ENCODE data around the gene CCDC60. TPM values are rescaled to one million over a fixed set of nuclear protein-coding genes. Genes with fewer than 3 reads are reported as not detected.
A peak's percentile ranks its signal among the peaks of the same experiment; 100 is the strongest.

Gene CCDC60
- total and polyA plus RNA-seq, 2 donors from 2014 or later, result not detected

DNA sequence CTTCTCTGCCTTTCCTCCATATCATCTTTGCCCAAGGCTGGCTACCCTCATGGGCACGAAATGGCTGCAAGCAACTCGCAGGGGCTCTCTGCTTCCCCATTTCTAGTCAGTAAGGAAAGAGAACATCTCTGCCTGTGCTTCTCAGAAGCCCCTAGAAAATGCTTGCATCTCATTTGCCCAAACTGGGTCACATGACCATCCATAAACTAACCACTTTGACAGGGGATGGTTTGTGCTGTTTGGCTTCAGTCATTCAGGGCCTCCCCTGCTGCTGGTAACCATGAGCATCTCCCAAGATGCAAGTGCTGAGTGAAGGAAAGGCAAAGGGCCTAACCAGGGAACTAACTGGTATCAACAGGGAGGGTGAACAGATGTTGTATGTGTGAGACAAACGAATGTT is 91.1 kb downstream of the CCDC60 start:
- no peak overlapping the region for H3K9ac ChIP-seq (ENCODE audit: low read length in 3 of 3)
- intact Hi-C loops (cut with DNase I), result no loop called here
- no peaks in the 10 kb centered on the region for H3K36me3 ChIP-seq (ENCODE audit: control insufficient read depth in 2 of 3, insufficient read depth in 3 of 3, low read length in 3 of 3)
- H3K4me3 ChIP-seq (ENCODE audit: low read length in 3 of 3), result no peak overlapping the region
- H3K9me3 ChIP-seq (ENCODE audit: control insufficient read depth in 2 of 3, insufficient read depth in 1 of 3, low read length in 3 of 3), result no peaks in the 10 kb centered on the region
- TF ChIP-seq, protein P1, sequence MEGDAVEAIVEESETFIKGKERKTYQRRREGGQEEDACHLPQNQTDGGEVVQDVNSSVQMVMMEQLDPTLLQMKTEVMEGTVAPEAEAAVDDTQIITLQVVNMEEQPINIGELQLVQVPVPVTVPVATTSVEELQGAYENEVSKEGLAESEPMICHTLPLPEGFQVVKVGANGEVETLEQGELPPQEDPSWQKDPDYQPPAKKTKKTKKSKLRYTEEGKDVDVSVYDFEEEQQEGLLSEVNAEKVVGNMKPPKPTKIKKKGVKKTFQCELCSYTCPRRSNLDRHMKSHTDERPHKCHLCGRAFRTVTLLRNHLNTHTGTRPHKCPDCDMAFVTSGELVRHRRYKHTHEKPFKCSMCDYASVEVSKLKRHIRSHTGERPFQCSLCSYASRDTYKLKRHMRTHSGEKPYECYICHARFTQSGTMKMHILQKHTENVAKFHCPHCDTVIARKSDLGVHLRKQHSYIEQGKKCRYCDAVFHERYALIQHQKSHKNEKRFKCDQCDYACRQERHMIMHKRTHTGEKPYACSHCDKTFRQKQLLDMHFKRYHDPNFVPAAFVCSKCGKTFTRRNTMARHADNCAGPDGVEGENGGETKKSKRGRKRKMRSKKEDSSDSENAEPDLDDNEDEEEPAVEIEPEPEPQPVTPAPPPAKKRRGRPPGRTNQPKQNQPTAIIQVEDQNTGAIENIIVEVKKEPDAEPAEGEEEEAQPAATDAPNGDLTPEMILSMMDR (IDR thresholded peaks at IDR 0.05; ENCODE audit: borderline replicate concordance, extremely low read depth, insufficient read depth), result no peak
- no peak for FAIRE-seq
- H3K27me3 ChIP-seq (ENCODE audit: control insufficient read depth, insufficient read depth, low read length), result no peaks in the 10 kb centered on the region
- no peaks in the 10 kb centered on the region for H3K4me1 ChIP-seq (ENCODE audit: control insufficient read depth in 2 of 3, insufficient read depth in 2 of 3, low read depth in 1 of 3, low read length in 3 of 3)
- DNase-seq, result no peak
- no peak overlapping the region for H3K27ac ChIP-seq (ENCODE audit: low read depth in 2 of 2, low read length in 2 of 2)

- no peak overlapping the region for H3K27ac ChIP-seq (ENCODE audit: low read depth in 2 of 2, low read length in 2 of 2)
- H3K4me1 ChIP-seq (ENCODE audit: control insufficient read depth in 2 of 3, insufficient read depth in 2 of 3, low read depth in 1 of 3, low read length in 3 of 3), result no peaks in the 10 kb centered on the region
- H3K9me3 ChIP-seq (ENCODE audit: control insufficient read depth in 2 of 3, insufficient read depth in 1 of 3, low read length in 3 of 3), result no peaks in the 10 kb centered on the region
- H3K9ac ChIP-seq (ENCODE audit: low read length in 3 of 3), result no peak overlapping the region
- intact Hi-C loops (cut with DNase I), result no loop called here
- FAIRE-seq (no peak), DNase-seq (no peak)
- H3K27me3 ChIP-seq (ENCODE audit: control insufficient read depth, insufficient read depth, low read length), result no peaks in the 10 kb centered on the region
- no peaks in the 10 kb centered on the region for H3K36me3 ChIP-seq (ENCODE audit: control insufficient read depth in 2 of 3, insufficient read depth in 3 of 3, low read length in 3 of 3)
- no peak overlapping the region for H3K4me3 ChIP-seq (ENCODE audit: low read length in 3 of 3)
- TF ChIP-seq, protein P1 (IDR thresholded peaks at IDR 0.05; ENCODE audit: borderline replicate concordance, extremely low read depth, insufficient read depth), result no peak
These were observed 96.6 kb downstream of the CCDC60 start for GRCh38 chr12:119431151-119431550.

- H3K9me3 ChIP-seq (ENCODE audit: control insufficient read depth in 2 of 3, insufficient read depth in 1 of 3, low read length in 3 of 3), result no peaks in the 10 kb centered on the region
- no peak for FAIRE-seq
- peak in 3 of 5 donors; percentile 46 to 61 (median 50) for DNase-seq
- TF ChIP-seq, protein P1 (IDR thresholded peaks at IDR 0.05; ENCODE audit: borderline replicate concordance, extremely low read depth, insufficient read depth), result no peak
- H3K27ac ChIP-seq (ENCODE audit: low read depth in 2 of 2, low read length in 2 of 2), result no peak overlapping the region
- no peaks in the 10 kb centered on the region for H3K27me3 ChIP-seq (ENCODE audit: control insufficient read depth, insufficient read depth, low read length)
- no peaks in the 10 kb centered on the region for H3K36me3 ChIP-seq (ENCODE audit: control insufficient read depth in 2 of 3, insufficient read depth in 3 of 3, low read length in 3 of 3)
- intact Hi-C loops (cut with DNase I), result no loop called here
- H3K9ac ChIP-seq (ENCODE audit: low read length in 3 of 3), result no peak overlapping the region
- no peak overlapping the region for H3K4me3 ChIP-seq (ENCODE audit: low read length in 3 of 3)
- H3K4me1 ChIP-seq (ENCODE audit: control insufficient read depth in 2 of 3, insufficient read depth in 2 of 3, low read depth in 1 of 3, low read length in 3 of 3), result no peaks in the 10 kb centered on the region
These were observed 98.4 kb downstream of the CCDC60 start for GRCh38 chr12:119432949-119433348.

DNA sequence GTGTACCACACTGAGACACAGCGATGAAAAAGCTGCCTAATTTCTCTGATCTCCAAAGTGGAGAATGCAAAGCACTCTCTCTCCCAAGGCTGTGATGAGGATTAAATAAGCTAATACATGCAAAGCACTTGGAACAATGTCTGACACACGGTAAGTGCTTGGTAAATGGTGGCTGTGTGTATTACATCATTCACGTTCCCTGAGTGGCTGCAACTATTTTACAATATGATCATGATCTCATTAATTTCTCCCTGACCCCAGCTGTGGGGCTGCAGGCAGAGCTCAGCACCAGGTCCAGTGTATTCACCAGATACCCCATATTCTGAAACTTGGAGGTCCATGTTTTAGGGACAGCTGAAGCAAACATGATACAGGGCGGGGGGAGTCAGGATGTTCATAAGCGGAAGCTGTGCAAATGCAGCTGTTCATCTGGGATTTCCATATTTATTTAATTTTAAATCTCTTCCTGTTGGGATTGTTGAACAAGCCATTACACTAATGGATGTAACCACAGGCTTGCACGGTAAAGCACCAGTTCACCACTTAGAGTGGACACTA is 106.4 kb downstream of the CCDC60 start:
- no peak overlapping the region for H3K27ac ChIP-seq (ENCODE audit: low read depth in 2 of 2, low read length in 2 of 2)
- H3K36me3 ChIP-seq (ENCODE audit: control insufficient read depth in 2 of 3, insufficient read depth in 3 of 3, low read length in 3 of 3), result no peaks in the 10 kb centered on the region
- intact Hi-C loops (cut with DNase I), result no loop called here
- FAIRE-seq, result no peak
- no peaks in the 10 kb centered on the region for H3K9me3 ChIP-seq (ENCODE audit: control insufficient read depth in 2 of 3, insufficient read depth in 1 of 3, low read length in 3 of 3)
- H3K4me3 ChIP-seq (ENCODE audit: low read length in 3 of 3), result no peak overlapping the region
- TF ChIP-seq, protein P1 (IDR thresholded peaks at IDR 0.05; ENCODE audit: borderline replicate concordance, extremely low read depth, insufficient read depth), result no peak
- H3K9ac ChIP-seq (ENCODE audit: low read length in 3 of 3), result no peak overlapping the region
- H3K27me3 ChIP-seq (ENCODE audit: control insufficient read depth, insufficient read depth, low read length), result no peaks in the 10 kb centered on the region
- no peak for DNase-seq
- H3K4me1 ChIP-seq (ENCODE audit: control insufficient read depth in 2 of 3, insufficient read depth in 2 of 3, low read depth in 1 of 3, low read length in 3 of 3), result no peaks in the 10 kb centered on the region

Measured in kidney (tissue), 14 donors.